Calu3 (cell line): ENCODE results near the gene UQCR10. TPM values are rescaled to one million over a fixed set of nuclear protein-coding genes. Genes with fewer than 3 reads are reported as not detected.

ENCODE experiments used
- BruUV-seq: library from RNA; stranded (reverse); fragments of 400-500 nt; replicated peaks from 2 replicates; lab custom pipeline; 2021; lab: Mats Ljungman, UMichigan
- CTCF ChIA-PET: fragments of 300-600 bp; sonication (Branson Sonifier 250); formaldehyde crosslinking; loops from one replicate; lab custom pipeline; 2022; ENCODE audit warnings: antibody characterized with exemption; lab: Charles Lee
- DNase-seq: peaks from one replicate; pipeline ENCODE4 v3.0.0; 2022
- H3K27ac Mint-ChIP-seq: one replicate; pipeline ENCODE4 v1.8.0; 2022; ENCODE audit warnings: mixed read lengths; ENCODE audit not compliant: unreplicated experiment
- H3K27me3 Mint-ChIP-seq: one replicate; pipeline ENCODE4 v1.8.0; 2022; ENCODE audit warnings: mixed read lengths; ENCODE audit not compliant: unreplicated experiment
- H3K36me3 Mint-ChIP-seq: one replicate; pipeline ENCODE4 v1.8.0; 2022; ENCODE audit warnings: mild to moderate bottlenecking, moderate library complexity, mixed read lengths; ENCODE audit not compliant: insufficient read depth, unreplicated experiment
- H3K4me1 Mint-ChIP-seq: one replicate; pipeline ENCODE4 v1.8.0; 2022; ENCODE audit warnings: mild to moderate bottlenecking, low read depth, mixed read lengths; ENCODE audit not compliant: unreplicated experiment
- H3K4me3 Mint-ChIP-seq: one replicate; pipeline ENCODE4 v1.8.0; 2022; ENCODE audit warnings: mild to moderate bottlenecking, low read depth, moderate library complexity, mixed read lengths; ENCODE audit not compliant: unreplicated experiment
- H3K9me3 Mint-ChIP-seq: one replicate; pipeline ENCODE4 v1.8.0; 2022; ENCODE audit warnings: low read depth, mixed read lengths; ENCODE audit not compliant: unreplicated experiment
- CTCF ChIP-seq: fragments of 200-600 bp; IDR thresholded peaks from one replicate; pipeline ENCODE4 v1.8.0; 2022; ENCODE audit warnings: antibody characterized with exemption; ENCODE audit not compliant: unreplicated experiment
- intact Hi-C: fragments of 100-400 bp; cut with micrococcal nuclease; formaldehyde crosslinking; loops from one replicate; pipeline ENCODE4 v1.10.0; 2022; ENCODE audit not compliant: unreplicated experiment
- total RNA-seq: library from RNA; stranded (reverse); gene quantifications from 2 replicates; pipeline ENCODE4 v1.2.3, GENCODE V29; 2022

UQCR10 gene
- total RNA-seq, 1 experiment from 2014 or later: 120 TPM

GRCh38 chr22:29719899-29720645 lies 47.1 kb upstream of the UQCR10 start, which contains the start of gene CABP7:
Gene CABP7 (plus strand): TSS chr22:29720003. CDS start chr22:29720425, 422 bp downstream.
- no TSS peak for BruUV-seq
- DNase-seq: no peak
- CTCF ChIA-PET: no interaction called here
- Mint-ChIP-seq H3K27ac (no peak within 1 kb of the TSS), H3K4me1 (peaks cover 16% of the 10 kb centered on the region), H3K9me3 (no peaks in the 10 kb centered on the region), H3K4me3 (peak within 1 kb of the TSS; percentile 25), H3K36me3 (peaks cover 25% of the 10 kb centered on the region), H3K27me3 (peaks cover 84% of the 10 kb centered on the region)
- intact Hi-C loops: no loop called here
- TF ChIP-seq CTCF: no peak

- no peak for DNase-seq
- Mint-ChIP-seq H3K36me3 (peaks cover 25% of the 10 kb centered on the region), H3K9me3 (no peaks in the 10 kb centered on the region), H3K27me3 (peaks cover 76% of the 10 kb centered on the region), H3K27ac (no peak overlapping the region), H3K4me1 (peaks cover 12% of the 10 kb centered on the region), H3K4me3 (peak overlapping the region; percentile 25)
- intact Hi-C loops: no loop called here
- no TSS peak for BruUV-seq
- CTCF ChIA-PET: no interaction called here
- no peak for TF ChIP-seq CTCF
These were observed 46.3 kb upstream of the UQCR10 start for GRCh38 chr22:29720811-29721323.

DNA sequence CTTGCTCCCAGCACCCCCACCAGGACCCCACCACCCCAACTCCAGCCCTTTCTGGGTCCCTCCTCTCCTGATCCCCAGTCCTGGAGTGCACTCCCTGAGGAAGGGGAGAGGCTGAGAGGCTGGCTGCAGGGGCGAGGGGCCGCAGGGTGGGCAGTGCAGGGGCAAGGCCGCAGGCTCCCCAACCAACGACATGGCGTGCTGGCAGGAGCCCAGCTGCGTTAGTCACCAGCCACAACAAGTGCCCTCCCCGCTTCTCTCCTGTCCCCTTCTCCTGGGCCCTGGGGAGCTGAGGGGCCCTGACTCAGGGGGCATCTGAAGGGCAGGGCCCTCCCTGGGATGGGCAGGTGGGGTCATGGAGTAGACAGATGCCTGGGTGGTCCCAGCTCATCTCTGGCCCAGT lies 45.0 kb upstream of the UQCR10 start:
- no peaks in the 10 kb centered on the region for H3K4me1 Mint-ChIP-seq
- intact Hi-C loops: no loop called here
- TF ChIP-seq CTCF: no peak
- CTCF ChIA-PET: no interaction called here
- peaks cover 17% of the 10 kb centered on the region for H3K36me3 Mint-ChIP-seq
- H3K9me3 Mint-ChIP-seq: no peaks in the 10 kb centered on the region
- no peak overlapping the region for H3K4me3 Mint-ChIP-seq
- H3K27ac Mint-ChIP-seq: no peak overlapping the region
- H3K27me3 Mint-ChIP-seq: peaks cover 63% of the 10 kb centered on the region
- peak; percentile 44 for DNase-seq
- BruUV-seq: no TSS peak

GRCh38 chr22:29722587-29722986 lies 44.6 kb upstream of the UQCR10 start:
- H3K4me3 Mint-ChIP-seq: no peak overlapping the region
- CTCF ChIA-PET: no interaction called here
- no TSS peak for BruUV-seq
- intact Hi-C loops: no loop called here
- peaks cover 59% of the 10 kb centered on the region for H3K27me3 Mint-ChIP-seq
- TF ChIP-seq CTCF: no peak
- no peak overlapping the region for H3K27ac Mint-ChIP-seq
- no peaks in the 10 kb centered on the region for H3K4me1 Mint-ChIP-seq
- DNase-seq: no peak
- no peaks in the 10 kb centered on the region for H3K9me3 Mint-ChIP-seq
- peaks cover 17% of the 10 kb centered on the region for H3K36me3 Mint-ChIP-seq
